Omental fat pad (tissue), 4 donors: ENCODE results near the gene FRAS1. TPM values are rescaled to one million over a fixed set of nuclear protein-coding genes. Genes with fewer than 3 reads are reported as not detected.

Experiments
- ATAC-seq: fragments of 150-250 bp; one replicate; pipeline ENCODE4 v1.9.1; 2016; ENCODE audit warnings: mild to moderate bottlenecking, moderate library complexity; ENCODE audit not compliant: low FRiP score
- DNase-seq: peaks from one replicate; pipeline ENCODE4 v3.0.0-alpha.2; 2019; ENCODE audit warnings: low spot score
- total RNA-seq, 4 donors: library from RNA; depleted of rRNA; stranded (reverse); fragments of >200 nt; gene quantifications; one replicate each; pipeline ENCODE4 v1.1.0, GENCODE V29; 2016
- TF ChIP-seq, protein P1 (sequence below), 3 donors: fragments of 450-650 bp; IDR thresholded peaks; one replicate each; pipeline ENCODE4 v1.5.1; 2016 to 2017; ENCODE audit warnings: antibody characterized with exemption in 3 of 3, mild to moderate bottlenecking in 3 of 3, moderate library complexity in 2 of 3

The FRAS1 gene
- total RNA-seq, 4 donors from 2014 or later: 0.47 to 40.5 (median 7.7) TPM

DNA sequence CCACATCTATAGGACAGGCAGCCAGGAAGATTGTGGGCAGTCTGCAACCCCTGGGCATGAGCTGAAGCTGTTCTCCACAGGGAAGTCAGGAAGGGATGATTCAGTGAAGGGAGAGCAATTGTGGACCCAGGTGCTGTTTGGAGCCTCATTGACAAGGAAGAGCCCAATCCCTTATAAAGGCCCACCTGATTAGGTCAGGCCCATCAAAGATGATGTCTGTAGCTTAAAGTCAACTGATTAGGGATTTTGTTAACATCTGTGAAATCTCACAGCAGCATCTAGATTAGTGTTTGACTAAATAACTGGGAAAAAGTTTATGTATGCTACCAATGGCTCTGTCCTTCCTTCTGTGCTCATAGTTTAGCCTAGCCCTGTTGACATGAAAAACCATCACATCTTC lies 127.5 kb downstream of the FRAS1 start:
- TF ChIP-seq, protein P1, sequence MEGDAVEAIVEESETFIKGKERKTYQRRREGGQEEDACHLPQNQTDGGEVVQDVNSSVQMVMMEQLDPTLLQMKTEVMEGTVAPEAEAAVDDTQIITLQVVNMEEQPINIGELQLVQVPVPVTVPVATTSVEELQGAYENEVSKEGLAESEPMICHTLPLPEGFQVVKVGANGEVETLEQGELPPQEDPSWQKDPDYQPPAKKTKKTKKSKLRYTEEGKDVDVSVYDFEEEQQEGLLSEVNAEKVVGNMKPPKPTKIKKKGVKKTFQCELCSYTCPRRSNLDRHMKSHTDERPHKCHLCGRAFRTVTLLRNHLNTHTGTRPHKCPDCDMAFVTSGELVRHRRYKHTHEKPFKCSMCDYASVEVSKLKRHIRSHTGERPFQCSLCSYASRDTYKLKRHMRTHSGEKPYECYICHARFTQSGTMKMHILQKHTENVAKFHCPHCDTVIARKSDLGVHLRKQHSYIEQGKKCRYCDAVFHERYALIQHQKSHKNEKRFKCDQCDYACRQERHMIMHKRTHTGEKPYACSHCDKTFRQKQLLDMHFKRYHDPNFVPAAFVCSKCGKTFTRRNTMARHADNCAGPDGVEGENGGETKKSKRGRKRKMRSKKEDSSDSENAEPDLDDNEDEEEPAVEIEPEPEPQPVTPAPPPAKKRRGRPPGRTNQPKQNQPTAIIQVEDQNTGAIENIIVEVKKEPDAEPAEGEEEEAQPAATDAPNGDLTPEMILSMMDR (IDR thresholded peaks at IDR 0.05): no peak
- DNase-seq (no peak), ATAC-seq (no peak)

DNA sequence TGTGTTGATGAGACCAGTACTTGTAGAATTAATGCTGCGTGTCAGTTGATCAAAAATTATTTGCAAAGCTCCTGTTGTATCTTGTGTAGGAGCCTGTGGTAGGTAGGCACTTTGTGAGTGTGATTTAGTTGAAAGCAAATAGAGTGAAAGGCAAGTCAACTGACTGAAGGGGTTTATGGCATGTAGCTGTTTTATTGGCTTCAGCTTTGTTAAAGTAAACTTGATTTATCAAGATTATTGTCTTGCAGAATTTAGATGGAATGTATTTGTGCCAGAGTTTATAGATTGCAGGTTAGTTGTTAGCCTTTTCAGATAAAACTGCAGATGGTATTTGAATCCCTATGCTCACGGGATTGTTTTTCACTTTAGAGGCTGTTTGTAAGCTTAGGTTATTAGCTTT lies 128.0 kb downstream of the FRAS1 start:
- DNase-seq (no peak), ATAC-seq (no peak)

DNA sequence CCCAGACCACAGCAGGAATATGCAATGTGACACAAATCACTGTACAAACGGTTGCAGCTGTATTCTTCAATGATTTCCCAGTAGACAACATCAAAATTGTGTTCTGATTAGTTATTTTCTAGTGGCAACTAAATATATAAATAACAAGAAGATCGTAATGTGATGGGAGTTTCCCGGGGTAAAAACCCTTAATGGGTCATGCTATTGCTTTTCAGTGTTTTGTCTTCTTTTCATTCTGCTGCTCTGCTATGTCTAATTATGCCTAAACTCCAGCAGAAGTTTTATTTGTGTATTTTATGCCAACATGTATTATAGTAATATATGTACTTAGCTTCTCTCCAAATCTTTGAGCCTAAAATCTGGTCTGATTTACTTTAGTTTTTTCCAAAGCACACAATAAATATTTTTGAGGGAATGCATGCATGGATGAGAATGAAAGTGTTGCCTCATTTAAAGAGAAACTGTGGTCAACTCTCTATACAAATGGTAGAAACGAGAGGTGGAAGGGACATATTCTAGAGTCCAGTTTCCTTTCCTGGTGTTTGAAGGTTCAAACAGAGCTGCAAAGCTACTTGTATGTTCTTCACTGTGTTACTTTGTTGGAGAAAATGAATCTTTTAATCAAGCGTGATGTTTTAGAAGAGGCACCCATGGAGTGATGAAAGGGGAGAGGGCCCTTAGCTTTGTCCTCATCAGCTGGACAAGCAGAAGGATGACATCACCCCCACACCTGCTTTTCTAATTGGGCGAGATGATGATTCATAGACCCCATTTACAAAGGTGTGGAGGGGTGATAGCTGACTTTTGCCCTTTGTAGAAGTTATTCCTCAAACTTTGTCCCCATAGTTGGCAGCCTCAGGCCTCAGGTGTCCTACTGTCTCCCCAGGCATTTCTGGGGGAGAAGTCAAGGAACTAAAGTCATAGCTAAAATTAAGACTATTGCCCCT lies 129.7 kb downstream of the FRAS1 start:
- TF ChIP-seq, protein P1 (IDR thresholded peaks at IDR 0.05): no peak
- DNase-seq: no peak
- ATAC-seq: no peak

More for the DNA sequence above, 128.0 kb downstream of the FRAS1 start:
- TF ChIP-seq, protein P1 (IDR thresholded peaks at IDR 0.05): no peak

- TF ChIP-seq, protein P1 (IDR thresholded peaks at IDR 0.05): no peak
- ATAC-seq (no peak), DNase-seq (no peak)
These were observed 132.9 kb downstream of the FRAS1 start for GRCh38 chr4:78190068-78190467.

DNA sequence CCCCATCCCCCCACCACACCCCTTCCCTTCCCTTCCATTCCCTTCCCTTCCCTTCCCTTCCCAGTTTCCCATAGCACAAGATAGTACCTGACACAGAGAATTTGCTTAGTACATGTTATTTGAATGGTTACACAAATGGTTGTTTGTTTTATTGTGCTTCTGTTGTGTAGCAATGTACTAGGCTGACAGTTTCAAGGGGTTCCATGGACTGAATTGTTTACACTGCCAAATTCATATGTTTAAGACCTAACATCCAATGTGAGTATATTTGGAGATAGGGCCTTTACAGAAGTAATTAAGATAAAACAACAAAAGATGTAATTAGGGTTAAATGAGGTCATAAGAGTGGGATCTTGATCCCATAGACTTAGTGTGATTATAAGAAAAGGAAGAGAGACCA lies 133.5 kb downstream of the FRAS1 start:
- TF ChIP-seq, protein P1 (IDR thresholded peaks at IDR 0.05): no peak
- no peak for DNase-seq
- ATAC-seq: no peak

- TF ChIP-seq, protein P1 (IDR thresholded peaks at IDR 0.05): no peak
- ATAC-seq: no peak
- DNase-seq: no peak
These were observed 140.8 kb downstream of the FRAS1 start for GRCh38 chr4:78197947-78198346.

- TF ChIP-seq, protein P1 (IDR thresholded peaks at IDR 0.05): no peak
- ATAC-seq (no peak), DNase-seq (no peak)
These were observed 142.9 kb downstream of the FRAS1 start for GRCh38 chr4:78199984-78200383.
